Ovary (tissue), 9 donors: Measurements from ENCODE around the gene OLFML3. TPM values are rescaled to one million over a fixed set of nuclear protein-coding genes. Genes with fewer than 3 reads are reported as not detected.

Experiments
- DNase-seq, 5 donors: peaks; one replicate each; pipeline ENCODE4 v3.0.0-alpha.2; 2019 to 2020
- H3K27ac ChIP-seq, 2 donors: fragments of 200-600 bp; one replicate each; pipeline versions ENCODE4 v1.5.1 to v1.8.0; 2019 to 2022
- H3K27me3 ChIP-seq: fragments of 200-600 bp; one replicate; pipeline ENCODE4 v1.8.0; 2022
- H3K36me3 ChIP-seq: fragments of 200-600 bp; sonication (generic); one replicate; pipeline ENCODE4 v1.5.1; 2019
- H3K4me1 ChIP-seq: one replicate; pipeline ENCODE4 v1.8.1; 2013; ENCODE audit warnings: mild to moderate bottlenecking, moderate library complexity; ENCODE audit not compliant: insufficient read depth
- H3K4me3 ChIP-seq: fragments of 200-600 bp; sonication (generic); one replicate; pipeline ENCODE4 v1.5.1; 2017
- H3K9me3 ChIP-seq, 2 donors: fragments of 200-600 bp in 1 of 2; sonication (generic) in 1 of 2; one replicate each; pipeline versions ENCODE4 v1.5.1 to v1.8.1; 2013 to 2019; ENCODE audit warnings: mild to moderate bottlenecking in 1 of 2, moderate library complexity in 1 of 2
- EP300 ChIP-seq: sonication (generic); formaldehyde crosslinking; IDR thresholded peaks from one replicate; pipeline ENCODE4 v1.6.1; 2017; ENCODE audit warnings: antibody characterized with exemption
- POLR2A ChIP-seq: fragments of 450-650 bp; IDR thresholded peaks from one replicate; pipeline ENCODE4 v1.6.1; 2017; ENCODE audit warnings: antibody characterized with exemption, mild to moderate bottlenecking, moderate library complexity
- WGBS, 3 donors: extraction: QIAGEN DNeasy Blood & Tissue Kit in 1 of 3; methylation state at CpG; one replicate each; pipeline versions ENCODE4 v1.1.5 to v1.1.7; 2013 to 2017; 5-methylcytosine and 5-hydroxymethylcytosine counted together
- intact Hi-C, 4 donors: fragments of 100-400 bp; cut with DNase I; formaldehyde crosslinking; loops; one replicate each; pipeline versions ENCODE4 v1.11.0 to v1.15.1; 2022 to 2023
- polyA plus RNA-seq, 2 donors: library from polyadenylated mRNA; stranded (reverse); fragments of 200-250 nt in 1 of 2; fragments of 350-450 nt in 1 of 2; fragmentation: Illumina TruSeq in 1 of 2; extraction: RNeasy Lipid Tissue Mini Kit (QIAGEN cat#74804) in 1 of 2; gene quantifications; one replicate each; pipeline ENCODE4 v1.2.3, GENCODE V29; 2013 to 2014
- total RNA-seq, 7 donors: library from RNA; depleted of rRNA in 2 of 7; stranded (reverse); fragments of >200 nt in 2 of 7; fragmentation: NEBNext Ultra II Directional in 3 of 7; extraction: Animal tissue kit (Norgen Biotek cat#: 25700) in 3 of 7; gene quantifications; one replicate each; pipeline versions ENCODE4 v1.1.0 to v1.2.4, GENCODE V29; 2016 to 2023
- TF ChIP-seq, protein P1 (sequence below), 3 donors: fragments of 450-650 bp in 2 of 3; fragments of 200-600 bp in 1 of 3; IDR thresholded peaks; one replicate each; pipeline versions ENCODE4 v1.5.1 to v1.8.0; 2016 to 2022; ENCODE audit warnings: antibody characterized with exemption in 3 of 3, mild to moderate bottlenecking in 1 of 3
- donor health status: DM: no; HTN: no; CAD: no; lungs with moderate emphysema.
- donor health status: DM: no; HTN: no; CAD: no.
- donor health status: Bipolar disorder and iron deficiency.
- donor health status: DM: yes; HTN: yes; CAD: no.
- donor health status: DM: no; HTN: no; CAD: no.
- donor health status: DM: yes; HTN: yes; CAD: no.

Gene OLFML3
- total and polyA plus RNA-seq, 9 donors: 69.7 to 240 (median 139) TPM

DNA sequence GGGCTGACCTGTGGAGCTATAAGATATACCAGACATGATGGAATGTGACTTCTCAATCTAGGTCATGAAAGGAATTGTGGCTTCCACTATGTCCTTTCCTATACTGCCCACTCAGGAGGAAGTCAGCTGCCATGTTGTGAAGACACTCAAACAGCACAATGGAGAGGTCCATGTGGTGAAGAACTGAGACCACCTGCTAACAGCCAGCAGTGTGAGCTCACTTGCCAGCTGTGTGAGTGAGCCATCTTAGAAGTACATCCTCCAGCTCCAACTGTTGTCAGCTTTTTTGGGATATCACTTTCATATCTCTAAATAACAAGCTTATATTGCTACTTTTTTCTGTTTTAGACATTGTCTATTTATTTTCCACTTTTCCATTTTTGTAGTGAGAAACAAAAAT is 29.7 kb downstream of the OLFML3 start:
- H3K9me3 ChIP-seq: no peaks in the 10 kb centered on the region
- no peaks in the 10 kb centered on the region for H3K27me3 ChIP-seq
- no peaks in the 10 kb centered on the region for H3K4me1 ChIP-seq
- H3K36me3 ChIP-seq: no peaks in the 10 kb centered on the region
- no peak for DNase-seq
- TF ChIP-seq EP300 (no peak), POLR2A (no peak)
- TF ChIP-seq, protein P1, sequence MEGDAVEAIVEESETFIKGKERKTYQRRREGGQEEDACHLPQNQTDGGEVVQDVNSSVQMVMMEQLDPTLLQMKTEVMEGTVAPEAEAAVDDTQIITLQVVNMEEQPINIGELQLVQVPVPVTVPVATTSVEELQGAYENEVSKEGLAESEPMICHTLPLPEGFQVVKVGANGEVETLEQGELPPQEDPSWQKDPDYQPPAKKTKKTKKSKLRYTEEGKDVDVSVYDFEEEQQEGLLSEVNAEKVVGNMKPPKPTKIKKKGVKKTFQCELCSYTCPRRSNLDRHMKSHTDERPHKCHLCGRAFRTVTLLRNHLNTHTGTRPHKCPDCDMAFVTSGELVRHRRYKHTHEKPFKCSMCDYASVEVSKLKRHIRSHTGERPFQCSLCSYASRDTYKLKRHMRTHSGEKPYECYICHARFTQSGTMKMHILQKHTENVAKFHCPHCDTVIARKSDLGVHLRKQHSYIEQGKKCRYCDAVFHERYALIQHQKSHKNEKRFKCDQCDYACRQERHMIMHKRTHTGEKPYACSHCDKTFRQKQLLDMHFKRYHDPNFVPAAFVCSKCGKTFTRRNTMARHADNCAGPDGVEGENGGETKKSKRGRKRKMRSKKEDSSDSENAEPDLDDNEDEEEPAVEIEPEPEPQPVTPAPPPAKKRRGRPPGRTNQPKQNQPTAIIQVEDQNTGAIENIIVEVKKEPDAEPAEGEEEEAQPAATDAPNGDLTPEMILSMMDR (IDR thresholded peaks at IDR 0.05): no peak
- intact Hi-C loops: loop anchor here in 1 of 4 donors (10.0 kb wide), 1 partner anchor 206 kb away; no protein-coding TSS in a partner anchor
- no peak overlapping the region for H3K4me3 ChIP-seq
- H3K27ac ChIP-seq: no peak overlapping the region

DNA sequence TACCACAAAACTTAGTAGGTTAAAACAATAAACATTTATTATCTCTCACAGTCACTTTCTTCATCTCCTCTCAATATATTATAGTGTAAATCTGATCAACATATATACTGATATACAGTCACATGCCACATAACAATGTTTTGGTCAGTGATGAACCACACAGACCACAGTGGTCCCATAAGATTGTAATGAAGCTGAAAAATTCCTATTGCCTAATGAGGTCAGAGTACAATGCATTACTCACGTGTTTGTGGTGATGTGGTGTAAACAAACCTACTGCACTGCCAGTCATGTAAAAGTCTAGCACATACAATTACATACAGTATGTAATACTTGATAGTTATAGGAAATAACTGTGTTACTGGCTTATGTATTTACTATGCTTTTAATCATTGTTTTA is 30.1 kb downstream of the OLFML3 start:
- no peaks in the 10 kb centered on the region for H3K9me3 ChIP-seq
- H3K27ac ChIP-seq: no peak overlapping the region
- no peaks in the 10 kb centered on the region for H3K27me3 ChIP-seq
- intact Hi-C loops: loop anchor here in 1 of 4 donors (10.0 kb wide), 1 partner anchor 205 kb away; no protein-coding TSS in a partner anchor
- TF ChIP-seq POLR2A: no peak
- TF ChIP-seq EP300: no peak
- TF ChIP-seq, protein P1 (IDR thresholded peaks at IDR 0.05): no peak
- H3K4me3 ChIP-seq: no peak overlapping the region
- H3K36me3 ChIP-seq: no peaks in the 10 kb centered on the region
- no peak for DNase-seq
- no peaks in the 10 kb centered on the region for H3K4me1 ChIP-seq
- 67 to 79% (median 73%) methylated on average over 1 of the region's 1 CpG for WGBS, 3 donors

DNA sequence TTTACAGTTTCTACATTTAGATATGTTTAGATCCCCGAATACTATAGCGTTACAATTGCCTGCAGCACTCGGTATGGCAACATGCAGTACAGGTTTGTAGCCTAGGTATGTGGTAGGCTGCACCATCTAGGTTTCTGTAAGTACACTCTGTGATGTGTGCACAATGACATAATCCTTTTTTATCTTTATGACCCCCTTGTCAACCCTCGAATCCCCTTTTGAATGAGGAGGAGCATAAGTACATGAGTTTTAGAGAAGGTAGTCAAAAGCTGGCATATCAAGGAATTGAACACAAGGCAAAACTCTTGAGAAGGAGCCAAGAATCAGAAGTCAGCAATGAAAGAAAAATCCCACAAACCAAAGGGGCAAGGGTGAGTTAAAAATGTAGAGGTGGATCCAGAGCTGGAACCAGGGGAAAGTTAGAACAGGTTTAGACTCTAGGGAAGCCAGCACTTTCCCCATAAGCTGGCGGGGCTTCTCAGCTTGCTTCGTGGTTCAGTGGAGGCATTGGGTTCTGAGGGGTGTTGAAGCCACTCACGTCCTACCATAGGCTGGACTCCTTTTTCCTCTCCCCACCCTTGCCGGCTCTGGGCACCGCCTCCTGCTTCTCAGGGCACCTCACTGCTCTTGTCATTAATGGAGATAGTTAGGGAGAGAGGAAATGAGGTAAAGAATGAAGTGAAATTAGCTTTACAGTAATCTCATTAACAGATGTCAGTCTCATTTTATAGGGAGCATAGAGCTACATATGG is 31.3 kb downstream of the OLFML3 start:
- no peak overlapping the region for H3K4me3 ChIP-seq
- no peak for DNase-seq
- TF ChIP-seq POLR2A: no peak
- TF ChIP-seq EP300: no peak
- TF ChIP-seq, protein P1 (IDR thresholded peaks at IDR 0.05): no peak
- H3K9me3 ChIP-seq: no peaks in the 10 kb centered on the region
- H3K27ac ChIP-seq: no peak overlapping the region
- WGBS, 3 donors: 74 to 77% (median 75%) methylated on average over 9 of the region's 9 CpGs
- no peaks in the 10 kb centered on the region for H3K36me3 ChIP-seq
- H3K27me3 ChIP-seq: no peaks in the 10 kb centered on the region
- H3K4me1 ChIP-seq: no peaks in the 10 kb centered on the region
- intact Hi-C loops: no loop called here

DNA sequence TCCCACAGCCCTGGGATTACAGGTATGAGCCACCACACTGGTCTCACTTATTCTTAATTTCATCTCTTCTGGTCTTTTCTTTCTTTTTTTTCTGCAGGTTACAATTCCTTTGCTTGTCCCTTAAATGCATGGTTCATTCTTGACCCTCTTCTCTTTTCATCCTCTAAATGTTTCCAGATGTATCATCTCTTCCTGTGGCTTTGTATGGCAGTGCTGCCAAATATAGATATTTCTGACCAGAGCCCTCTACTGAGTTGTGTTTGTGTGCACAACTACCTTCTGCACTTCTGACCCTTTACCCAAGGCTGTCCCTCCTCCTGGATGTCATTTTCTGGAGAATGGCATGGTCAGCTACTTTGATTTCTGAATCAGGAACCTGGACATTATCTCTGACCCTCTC is 32.5 kb downstream of the OLFML3 start:
- TF ChIP-seq EP300 (no peak), POLR2A (no peak)
- TF ChIP-seq, protein P1 (IDR thresholded peaks at IDR 0.05): no peak
- H3K27me3 ChIP-seq: no peaks in the 10 kb centered on the region
- no peaks in the 10 kb centered on the region for H3K36me3 ChIP-seq
- no peaks in the 10 kb centered on the region for H3K9me3 ChIP-seq
- H3K27ac ChIP-seq: no peak overlapping the region
- no peak overlapping the region for H3K4me3 ChIP-seq
- no peaks in the 10 kb centered on the region for H3K4me1 ChIP-seq
- intact Hi-C loops: no loop called here
- no peak for DNase-seq
